AG09309 (cell line): ENCODE results near the gene RASGRP3.

ENCODE experiments used
- DNase-seq: peaks from one replicate; pipeline ENCODE4 v3.0.0-alpha.2; 2010; ENCODE audit warnings: low read depth
- H3K4me3 ChIP-seq: 2 replicates; pipeline ENCODE4 v1.5.1; 2011; ENCODE audit warnings: mild to moderate bottlenecking, low read depth, low read length, moderate library complexity; ENCODE audit not compliant: control insufficient read depth
- TF ChIP-seq, protein P1 (sequence below): IDR thresholded peaks from 2 replicates; pipeline ENCODE4 v1.5.1; 2011; ENCODE audit warnings: mild to moderate bottlenecking, low read depth, low read length, inconsistent platforms; ENCODE audit not compliant: insufficient read depth, control insufficient read depth; ENCODE audit errors: missing control alignments

The RASGRP3 gene

DNA sequence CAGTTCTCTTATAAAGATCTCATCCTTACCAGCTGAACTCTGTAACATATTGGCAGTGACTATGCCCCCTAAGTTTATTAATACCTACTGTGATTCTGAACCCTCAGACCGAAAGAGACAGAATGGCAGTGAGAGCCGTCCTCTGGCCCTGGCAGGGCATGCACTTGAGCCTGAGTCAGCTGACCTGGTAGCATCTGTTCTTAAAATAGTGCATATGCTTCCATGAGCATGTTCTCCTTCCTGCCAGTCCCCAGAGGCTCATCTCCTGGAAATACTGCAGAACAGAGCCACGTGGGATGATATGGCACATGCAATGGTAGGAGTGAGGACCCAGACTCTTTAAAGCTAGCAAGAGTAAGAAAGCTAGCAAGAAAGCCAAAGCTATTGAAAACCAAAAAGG, 59.0 kb downstream of the RASGRP3 start:
- TF ChIP-seq, protein P1, sequence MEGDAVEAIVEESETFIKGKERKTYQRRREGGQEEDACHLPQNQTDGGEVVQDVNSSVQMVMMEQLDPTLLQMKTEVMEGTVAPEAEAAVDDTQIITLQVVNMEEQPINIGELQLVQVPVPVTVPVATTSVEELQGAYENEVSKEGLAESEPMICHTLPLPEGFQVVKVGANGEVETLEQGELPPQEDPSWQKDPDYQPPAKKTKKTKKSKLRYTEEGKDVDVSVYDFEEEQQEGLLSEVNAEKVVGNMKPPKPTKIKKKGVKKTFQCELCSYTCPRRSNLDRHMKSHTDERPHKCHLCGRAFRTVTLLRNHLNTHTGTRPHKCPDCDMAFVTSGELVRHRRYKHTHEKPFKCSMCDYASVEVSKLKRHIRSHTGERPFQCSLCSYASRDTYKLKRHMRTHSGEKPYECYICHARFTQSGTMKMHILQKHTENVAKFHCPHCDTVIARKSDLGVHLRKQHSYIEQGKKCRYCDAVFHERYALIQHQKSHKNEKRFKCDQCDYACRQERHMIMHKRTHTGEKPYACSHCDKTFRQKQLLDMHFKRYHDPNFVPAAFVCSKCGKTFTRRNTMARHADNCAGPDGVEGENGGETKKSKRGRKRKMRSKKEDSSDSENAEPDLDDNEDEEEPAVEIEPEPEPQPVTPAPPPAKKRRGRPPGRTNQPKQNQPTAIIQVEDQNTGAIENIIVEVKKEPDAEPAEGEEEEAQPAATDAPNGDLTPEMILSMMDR, result no peak
- H3K4me3 ChIP-seq, result no peak overlapping the region
- DNase-seq, result no peak

DNA sequence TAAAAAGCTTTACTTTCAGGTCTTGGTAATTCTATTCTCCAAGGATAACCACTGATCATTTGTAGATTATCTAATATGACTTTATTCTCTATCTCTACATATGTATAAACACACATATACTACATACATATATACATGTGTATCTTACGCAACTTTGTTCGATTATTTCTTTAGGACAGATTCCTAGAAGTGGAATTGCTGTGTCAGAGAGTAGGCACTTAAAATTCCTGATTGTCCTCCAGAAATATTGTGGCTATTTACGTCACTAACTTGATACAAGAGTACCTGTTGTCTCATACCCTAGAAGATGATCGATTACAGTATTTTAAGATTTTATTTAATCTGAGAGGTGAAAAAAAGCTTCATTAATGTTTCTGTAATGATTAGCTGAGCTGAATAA, 64.8 kb downstream of the RASGRP3 start:
- TF ChIP-seq, protein P1, result no peak
- DNase-seq, result no peak
- H3K4me3 ChIP-seq, result no peak overlapping the region

DNA sequence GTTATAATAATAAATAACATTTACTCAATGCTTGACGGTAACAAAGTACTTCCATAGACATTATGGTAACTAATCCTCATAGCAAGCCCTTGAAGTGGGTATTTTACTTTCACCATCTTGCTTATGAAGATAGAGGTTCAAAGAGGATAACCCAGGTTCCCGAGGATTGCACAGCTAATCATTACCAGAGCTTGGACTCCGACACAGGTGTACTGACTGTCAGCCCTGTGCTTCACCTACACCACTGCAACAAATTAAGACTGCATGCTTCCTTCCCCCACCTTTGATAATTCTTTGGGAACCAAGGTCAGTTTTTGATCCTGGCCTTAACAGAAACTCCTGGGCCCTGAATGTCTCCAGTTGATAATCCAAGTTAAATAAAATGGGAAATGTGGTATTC, 73.8 kb downstream of the RASGRP3 start:
- no peak overlapping the region for H3K4me3 ChIP-seq
- DNase-seq, result no peak
- TF ChIP-seq, protein P1, result no peak

DNA sequence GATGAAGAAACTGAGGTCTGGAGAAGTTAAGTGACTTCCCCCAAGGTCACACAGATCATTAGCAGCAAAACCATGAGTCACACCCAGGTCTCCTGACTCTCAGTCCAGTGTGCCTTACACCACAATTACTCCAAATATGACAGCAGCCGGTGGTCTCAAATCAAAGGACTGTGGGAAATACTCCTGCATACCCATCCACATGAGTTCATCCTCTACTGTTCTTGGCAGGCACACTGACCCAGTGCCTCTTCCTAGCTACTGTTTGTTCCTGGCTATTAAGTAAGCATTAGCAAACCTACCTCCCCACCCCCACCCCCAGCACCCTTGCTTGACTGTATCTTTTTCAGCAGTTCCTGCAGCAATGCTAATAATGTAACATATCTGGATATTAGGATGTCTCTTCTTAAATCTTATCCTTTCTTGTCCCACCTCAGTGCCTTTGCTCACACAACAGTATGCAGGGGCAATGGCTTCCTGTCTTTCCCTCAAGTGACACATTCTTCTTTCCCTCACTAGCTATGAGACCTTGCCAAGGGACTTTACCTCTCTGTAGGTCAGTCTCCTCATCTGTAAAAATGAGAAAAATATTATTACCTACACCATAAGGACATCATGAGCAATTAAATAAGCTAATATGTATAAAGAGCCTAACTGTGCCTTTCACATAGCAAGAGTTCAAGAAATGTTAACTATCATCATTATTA, 76.5 kb downstream of the RASGRP3 start:
- no peak for DNase-seq
- TF ChIP-seq, protein P1, result no peak
- no peak overlapping the region for H3K4me3 ChIP-seq

DNA sequence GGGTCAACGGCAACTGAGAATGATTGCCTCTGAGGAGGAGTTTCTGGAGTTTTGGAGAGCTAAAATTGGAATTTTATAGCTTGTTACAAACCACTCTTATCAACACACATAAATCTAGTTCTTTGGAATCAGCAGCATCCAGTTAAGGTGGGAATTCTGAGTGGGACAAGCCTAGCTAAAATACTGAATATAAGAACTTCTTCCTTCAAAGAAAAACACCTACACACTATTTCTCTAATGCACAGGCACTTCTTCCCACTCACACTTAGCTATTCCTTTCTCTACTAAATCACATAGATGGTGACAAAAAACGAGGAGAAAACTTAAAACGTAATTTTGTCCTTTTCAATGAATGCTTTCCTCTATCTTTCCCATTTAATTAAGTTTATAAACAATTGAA, 79.2 kb downstream of the RASGRP3 start:
- H3K4me3 ChIP-seq, result no peak overlapping the region
- DNase-seq, result no peak
- TF ChIP-seq, protein P1, result no peak

DNA sequence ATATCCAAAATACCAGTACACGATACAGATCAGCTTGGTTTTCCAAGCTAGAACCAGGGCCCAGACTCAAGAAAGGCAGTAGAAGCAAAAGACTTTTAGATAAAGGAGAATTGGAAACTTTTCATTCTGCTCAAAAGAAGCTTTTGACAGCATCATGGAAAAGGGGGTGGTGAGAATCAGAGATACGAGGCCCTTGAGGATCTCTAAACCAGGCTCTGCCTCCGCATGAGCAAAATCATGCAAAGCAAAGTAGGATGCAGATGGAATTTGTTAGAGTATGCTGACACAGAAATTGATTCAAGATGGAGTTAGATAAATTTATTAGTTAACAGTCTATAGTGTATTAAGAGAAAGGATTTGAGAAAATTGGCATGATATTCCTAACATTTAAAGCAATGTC, 82.9 kb downstream of the RASGRP3 start:
- no peak for DNase-seq
- TF ChIP-seq, protein P1, result no peak
- H3K4me3 ChIP-seq, result no peak overlapping the region
